ENCODE measurements around the gene ZNF302. TPM values are rescaled to one million over a fixed set of nuclear protein-coding genes. Genes with fewer than 3 reads are reported as not detected.

The ZNF302 gene
- total RNA-seq, 2 donors from 2014 or later: 21.3 to 30.9 TPM

GRCh38 chr19:34688592-34688991, 11.1 kb downstream of the ZNF302 start:
- Histone ChIP-seq H3K27me3 (replicated peaks; ENCODE audit: insufficient read depth) (no peaks in the 10 kb centered on the region), H3K4me3 (no peak overlapping the region), H3K4me1 (ENCODE audit: control insufficient read depth in 1 of 2, low read depth in 2 of 2) (no peaks in the 10 kb centered on the region), H3K27ac (no peak overlapping the region), H3K9me3 (peaks cover 40% of the 10 kb centered on the region), H3K36me3 (peaks cover 3% of the 10 kb centered on the region)
- no peak for DNase-seq (ENCODE audit: low spot score)
- no peak for ATAC-seq (ENCODE audit: insufficient number of reproducible peaks, low FRiP score, low read depth)
- no peak for TF ChIP-seq CTCF (IDR thresholded peaks at IDR 0.05)

- H3K27ac ChIP-seq: no peak overlapping the region
- no peaks in the 10 kb centered on the region for H3K4me1 ChIP-seq (ENCODE audit: control insufficient read depth in 1 of 2, low read depth in 2 of 2)
- H3K4me3 ChIP-seq: no peak overlapping the region
- DNase-seq (ENCODE audit: low spot score) (no peak), ATAC-seq (ENCODE audit: insufficient number of reproducible peaks, low FRiP score, low read depth) (no peak)
- H3K36me3 ChIP-seq: no peaks in the 10 kb centered on the region
- no peaks in the 10 kb centered on the region for H3K27me3 ChIP-seq (replicated peaks; ENCODE audit: insufficient read depth)
- no peak for TF ChIP-seq CTCF (IDR thresholded peaks at IDR 0.05)
- peaks cover 24% of the 10 kb centered on the region for H3K9me3 ChIP-seq
These were observed 12.9 kb downstream of the ZNF302 start for GRCh38 chr19:34690372-34690771.

GRCh38 chr19:34692549-34692948, 15.1 kb downstream of the ZNF302 start:
- no peak for ATAC-seq (ENCODE audit: insufficient number of reproducible peaks, low FRiP score, low read depth)

GRCh38 chr19:34707661-34708060, 30.2 kb downstream of the ZNF302 start:
- Histone ChIP-seq H3K27me3 (replicated peaks; ENCODE audit: insufficient read depth) (no peaks in the 10 kb centered on the region), H3K4me1 (ENCODE audit: control insufficient read depth in 1 of 2, low read depth in 2 of 2) (no peaks in the 10 kb centered on the region), H3K36me3 (no peaks in the 10 kb centered on the region), H3K27ac (no peak overlapping the region), H3K4me3 (no peak overlapping the region), H3K9me3 (peaks cover 4% of the 10 kb centered on the region)
- no peak for ATAC-seq (ENCODE audit: insufficient number of reproducible peaks, low FRiP score, low read depth)
- DNase-seq (ENCODE audit: low spot score): no peak
- no peak for TF ChIP-seq CTCF (IDR thresholded peaks at IDR 0.05)

More at GRCh38 chr19:34692549-34692948, 15.1 kb downstream of the ZNF302 start:
- no peak for TF ChIP-seq CTCF (IDR thresholded peaks at IDR 0.05)
- H3K27ac ChIP-seq: no peak overlapping the region
- no peaks in the 10 kb centered on the region for H3K36me3 ChIP-seq
- H3K4me3 ChIP-seq: no peak overlapping the region
- H3K27me3 ChIP-seq (replicated peaks; ENCODE audit: insufficient read depth): no peaks in the 10 kb centered on the region
- no peaks in the 10 kb centered on the region for H3K4me1 ChIP-seq (ENCODE audit: control insufficient read depth in 1 of 2, low read depth in 2 of 2)
- DNase-seq (ENCODE audit: low spot score): no peak
- H3K9me3 ChIP-seq: peaks cover 2% of the 10 kb centered on the region

- Histone ChIP-seq H3K9me3 (peaks cover 4% of the 10 kb centered on the region), H3K27me3 (replicated peaks; ENCODE audit: insufficient read depth) (no peaks in the 10 kb centered on the region), H3K4me1 (ENCODE audit: control insufficient read depth in 1 of 2, low read depth in 2 of 2) (no peaks in the 10 kb centered on the region), H3K4me3 (no peak overlapping the region), H3K27ac (no peak overlapping the region), H3K36me3 (no peaks in the 10 kb centered on the region)
- DNase-seq (ENCODE audit: low spot score) (no peak), ATAC-seq (ENCODE audit: insufficient number of reproducible peaks, low FRiP score, low read depth) (no peak)
- TF ChIP-seq CTCF (IDR thresholded peaks at IDR 0.05): no peak
These were observed 34.4 kb downstream of the ZNF302 start for GRCh38 chr19:34711890-34712289.

Data from thoracic aorta (tissue), 2 donors.